HG02885 (cell line): ENCODE results near the gene GCA.

Experiments used
- ATAC-seq: cut with Tn5 transposase; IDR thresholded peaks from one replicate; pipeline ENCODE4 v1.9.1; 2021; ENCODE audit warnings: mild to moderate bottlenecking; ENCODE audit not compliant: unreplicated experiment, poor library complexity

GCA gene

GRCh38 chr2:162400336-162400735 lies 56.4 kb downstream of the GCA start:
- ATAC-seq: no peak

- no peak for ATAC-seq
Observed at GRCh38 chr2:162401871-162402270, 57.9 kb downstream of the GCA start.

DNA sequence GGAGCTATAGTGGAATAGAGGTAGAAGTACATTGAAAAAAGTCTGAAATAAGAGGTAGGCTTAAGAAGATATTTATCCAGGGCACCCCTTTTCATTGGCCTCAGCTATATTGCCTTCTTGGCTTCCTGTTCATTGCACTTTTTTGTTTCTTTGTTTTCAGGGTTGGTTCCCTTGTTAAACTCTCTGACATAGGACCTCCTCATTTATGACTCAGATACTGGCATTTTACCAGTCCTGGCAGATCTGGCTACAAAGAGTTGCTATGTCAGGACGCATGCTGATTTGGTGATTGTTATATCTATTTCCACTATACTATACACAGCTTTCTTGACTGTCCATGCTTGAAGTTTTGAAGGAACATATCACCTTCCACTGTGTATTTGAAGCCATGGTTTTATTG lies 60.0 kb downstream of the GCA start:
- no peak for ATAC-seq
